Esophagus muscularis mucosa (tissue), 4 donors: ENCODE measurements around the gene COMMD6. TPM values are rescaled to one million over a fixed set of nuclear protein-coding genes. Genes with fewer than 3 reads are reported as not detected.

Experiments
- DNase-seq: peaks from one replicate; pipeline ENCODE4 v3.0.0-alpha.2; 2017; ENCODE audit errors: extremely low spot score
- H3K27ac ChIP-seq, 4 donors: fragments of 200-600 bp; sonication (generic); replicated peaks in 1 of 4; 1 replicate in 3 of 4; 2 replicates in 1 of 4; pipeline ENCODE4 v1.5.1; 2016 to 2019; ENCODE audit warnings: mild to moderate bottlenecking in 1 of 4
- H3K27me3 ChIP-seq, 4 donors: fragments of 200-600 bp; sonication (generic); one replicate each; pipeline versions ENCODE4 v1.5.1 to v1.6.0; 2016 to 2019
- H3K36me3 ChIP-seq, 4 donors: fragments of 200-600 bp; sonication (generic); one replicate each; pipeline ENCODE4 v1.5.1; 2016 to 2019
- H3K4me1 ChIP-seq, 4 donors: fragments of 200-600 bp; sonication (generic); one replicate each; pipeline ENCODE4 v1.5.1; 2016 to 2019
- H3K4me3 ChIP-seq, 4 donors: fragments of 200-600 bp; sonication (generic); 1 replicate in 2 of 4; 2 replicates in 2 of 4; pipeline ENCODE4 v1.5.1; 2016 to 2019; ENCODE audit warnings: mild to moderate bottlenecking in 4 of 4, moderate library complexity in 1 of 4
- H3K9me3 ChIP-seq, 4 donors: fragments of 200-600 bp; sonication (generic); 1 replicate in 3 of 4; 2 replicates in 1 of 4; pipeline ENCODE4 v1.5.1; 2016 to 2019
- CTCF ChIP-seq, 3 experiments: fragments of 200-600 bp in 2 of 3; fragments of 450-650 bp in 1 of 3; sonication (generic) in 2 of 3; IDR thresholded peaks; one replicate each; pipeline ENCODE4 v1.5.1; 2017 to 2019; ENCODE audit warnings: antibody characterized with exemption in 3 of 3, mild to moderate bottlenecking in 2 of 3, moderate library complexity in 1 of 3
- EP300 ChIP-seq: sonication (generic); formaldehyde crosslinking; IDR thresholded peaks from one replicate; pipeline ENCODE4 v1.6.1; 2017; ENCODE audit warnings: antibody characterized with exemption
- POLR2A ChIP-seq: fragments of 450-650 bp; IDR thresholded peaks from one replicate; pipeline ENCODE4 v1.6.1; 2017; ENCODE audit warnings: antibody characterized with exemption, moderate library complexity, mild to moderate bottlenecking, low read depth
- POLR2AphosphoS5 ChIP-seq, 2 donors: sonication (generic); formaldehyde crosslinking; IDR thresholded peaks; one replicate each; pipeline ENCODE4 v1.6.1; 2017; ENCODE audit warnings: antibody characterized with exemption in 2 of 2
- WGBS: methylation state at CpG from one replicate; pipeline ENCODE4 v1.1.5; 2018; 5-methylcytosine and 5-hydroxymethylcytosine counted together
- intact Hi-C: fragments of 100-400 bp; cut with DNase I; formaldehyde crosslinking; loops from one replicate; pipeline ENCODE4 v1.15.1; 2023
- total RNA-seq, 4 donors: library from RNA; depleted of rRNA; stranded (reverse); fragments of >200 nt; gene quantifications; one replicate each; pipeline versions ENCODE4 v1.1.0 to v1.2.1, GENCODE V29; 2016

The COMMD6 gene
- total RNA-seq, 4 donors from 2014 or later: 83.2 to 156 (median 109) TPM

- TF ChIP-seq POLR2AphosphoS5 (IDR thresholded peaks at IDR 0.05) (peak; percentile 58 to 65), CTCF (IDR thresholded peaks at IDR 0.05) (peak; percentile 75 to 86 (median 78)), EP300 (no peak), POLR2A (no peak)
- H3K36me3 ChIP-seq: no peaks in the 10 kb centered on the region
- no peaks in the 10 kb centered on the region for H3K9me3 ChIP-seq
- WGBS: under 1% methylated on average over 46 of the region's 58 CpGs
- H3K27me3 ChIP-seq: no peaks in the 10 kb centered on the region
- intact Hi-C loops: loop anchor here (2.0 to 5.0 kb wide), 3 partner anchors 55 to 109 kb away; partner anchors contain the start of gene COMMD6
- peak within 1 kb of the TSS; percentile 70 to 83 (median 78) for H3K27ac ChIP-seq
- H3K4me3 ChIP-seq: peak within 1 kb of the TSS; percentile 79 to 94 (median 86)
- peak; percentile 94 for DNase-seq
- H3K4me1 ChIP-seq: peaks cover 0 to 32% (median 23%) of the 10 kb centered on the region in 4 donors
Observed at GRCh38 chr13:75482070-75482819, 55.4 kb downstream of the COMMD6 start, which contains the start of gene TBC1D4. Gene TBC1D4, minus strand, starts transcription at chr13:75482169. Its CDS starts 402 bp downstream, at chr13:75481767.

GRCh38 chr13:75481176-75482069 is 56.2 kb downstream of the COMMD6 start:
- H3K9me3 ChIP-seq: no peaks in the 10 kb centered on the region
- intact Hi-C loops: loop anchor here (2.0 to 5.0 kb wide), 3 partner anchors 56 to 109 kb away; partner anchors contain the start of gene COMMD6
- no peak for DNase-seq
- TF ChIP-seq EP300 (no peak), POLR2AphosphoS5 (IDR thresholded peaks at IDR 0.05) (no peak), CTCF (IDR thresholded peaks at IDR 0.05) (no peak), POLR2A (no peak)
- peak overlapping the region; percentile 79 to 94 (median 86) for H3K4me3 ChIP-seq
- H3K27ac ChIP-seq: peak overlapping the region; percentile 70 to 83 (median 78)
- under 1% methylated on average over 16 of the region's 100 CpGs for WGBS
- no peaks in the 10 kb centered on the region for H3K36me3 ChIP-seq
- H3K4me1 ChIP-seq: peaks cover 0 to 32% (median 24%) of the 10 kb centered on the region in 4 donors
- no peaks in the 10 kb centered on the region for H3K27me3 ChIP-seq

- peaks cover under 1 to 32% (median 24%) of the 10 kb centered on the region in 4 donors for H3K4me1 ChIP-seq
- H3K27me3 ChIP-seq: no peaks in the 10 kb centered on the region
- intact Hi-C loops: loop anchor here (5.0 kb wide), 2 partner anchors 57 to 72 kb away; partner anchors contain the start of gene COMMD6
- H3K9me3 ChIP-seq: no peaks in the 10 kb centered on the region
- TF ChIP-seq CTCF (IDR thresholded peaks at IDR 0.05): no peak
- TF ChIP-seq POLR2A: no peak
- no peak for TF ChIP-seq POLR2AphosphoS5 (IDR thresholded peaks at IDR 0.05)
- no peak for TF ChIP-seq EP300
- peak overlapping the region; percentile 70 to 83 (median 78) for H3K27ac ChIP-seq
- H3K36me3 ChIP-seq: no peaks in the 10 kb centered on the region
- peak overlapping the region; percentile 79 to 94 (median 86) for H3K4me3 ChIP-seq
- WGBS: 1% methylated on average over 43 of the region's 48 CpGs
- DNase-seq: no peak
Observed at GRCh38 chr13:75480671-75481175, 56.9 kb downstream of the COMMD6 start.

GRCh38 chr13:75479102-75479740 is 58.4 kb downstream of the COMMD6 start:
- H3K27ac ChIP-seq: no peak overlapping the region
- TF ChIP-seq CTCF (IDR thresholded peaks at IDR 0.05): no peak
- TF ChIP-seq EP300: no peak
- TF ChIP-seq POLR2A: no peak
- TF ChIP-seq POLR2AphosphoS5 (IDR thresholded peaks at IDR 0.05): no peak
- no peaks in the 10 kb centered on the region for H3K9me3 ChIP-seq
- WGBS: 67% methylated on average over 5 of the region's 5 CpGs
- no peak for DNase-seq
- H3K4me1 ChIP-seq: peaks cover 3 to 32% (median 24%) of the 10 kb centered on the region in 4 donors
- H3K4me3 ChIP-seq: peak overlapping the region in 1 of 4 donors; percentile 94
- intact Hi-C loops: loop anchor here (5.0 kb wide), 1 partner anchor 42 kb away; no protein-coding TSS in a partner anchor
- H3K27me3 ChIP-seq: no peaks in the 10 kb centered on the region
- no peaks in the 10 kb centered on the region for H3K36me3 ChIP-seq
